Stomach (tissue), 9 donors: Measurements from ENCODE around the gene ENPP1. TPM values are rescaled to one million over a fixed set of nuclear protein-coding genes. Genes with fewer than 3 reads are reported as not detected.

ENCODE experiments used
- DNase-seq, 2 donors: peaks; one replicate each; pipeline versions ENCODE4 v3.0.0 to v3.0.0-alpha.2; 2013 to 2019
- H3K27ac ChIP-seq, 5 donors: fragments of 200-600 bp in 4 of 5; sonication (generic) in 4 of 5; one replicate each; pipeline ENCODE4 v1.5.1; 2013 to 2019; ENCODE audit warnings: mild to moderate bottlenecking in 1 of 5, moderate library complexity in 1 of 5
- H3K27me3 ChIP-seq, 3 donors: fragments of 200-600 bp; sonication (generic); one replicate each; pipeline ENCODE4 v1.5.1; 2017 to 2019; ENCODE audit warnings: mixed run types in 1 of 3
- H3K36me3 ChIP-seq, 4 donors: fragments of 200-600 bp; sonication (generic); 1 replicate in 3 of 4; 2 replicates in 1 of 4; pipeline ENCODE4 v1.5.1; 2016 to 2019
- H3K4me1 ChIP-seq, 4 donors: fragments of 200-600 bp; sonication (generic); one replicate each; pipeline ENCODE4 v1.5.1; 2016 to 2019
- H3K4me3 ChIP-seq, 4 donors: fragments of 200-600 bp; sonication (generic) in 3 of 4; one replicate each; pipeline ENCODE4 v1.5.1; 2016 to 2019; ENCODE audit warnings: mild to moderate bottlenecking in 1 of 4
- H3K9me3 ChIP-seq, 4 donors: fragments of 200-600 bp; sonication (generic); one replicate each; pipeline ENCODE4 v1.5.1; 2016 to 2019
- EP300 ChIP-seq: sonication (generic); formaldehyde crosslinking; IDR thresholded peaks from one replicate; pipeline ENCODE4 v1.6.1; 2017; ENCODE audit warnings: antibody characterized with exemption
- POLR2A ChIP-seq, 4 donors: fragments of 450-650 bp; IDR thresholded peaks; one replicate each; pipeline ENCODE4 v1.6.1; 2016; ENCODE audit warnings: antibody characterized with exemption in 4 of 4, control low read depth in 2 of 4, mild to moderate bottlenecking in 1 of 4, moderate library complexity in 1 of 4
- POLR2AphosphoS5 ChIP-seq, 3 donors: sonication (generic); formaldehyde crosslinking; IDR thresholded peaks; one replicate each; pipeline ENCODE4 v1.6.1; 2016; ENCODE audit warnings: antibody characterized with exemption in 3 of 3
- WGBS, 5 donors: extraction: QIAGEN DNeasy Blood & Tissue Kit in 3 of 5; methylation state at CpG; one replicate each; pipeline versions ENCODE4 v1.1.5 to v1.1.7; 2013 to 2018; 5-methylcytosine and 5-hydroxymethylcytosine counted together
- intact Hi-C: fragments of 100-400 bp; cut with DNase I; formaldehyde crosslinking; loops from one replicate; pipeline ENCODE4 v1.15.1; 2023; ENCODE audit warnings: low total_unique reads
- polyA plus RNA-seq, 3 donors: library from polyadenylated mRNA; stranded (reverse); fragments of 200-250 nt; gene quantifications; one replicate each; pipeline ENCODE4 v1.2.3, GENCODE V29; 2013
- total RNA-seq, 5 donors: library from RNA; depleted of rRNA; stranded (reverse); fragments of >200 nt; gene quantifications; one replicate each; pipeline versions ENCODE4 v1.1.0 to v1.2.3, GENCODE V29; 2014 to 2016
- TF ChIP-seq, protein P1 (sequence below), 7 experiments: fragments of 450-650 bp in 4 of 7; fragments of 200-600 bp in 3 of 7; sonication (generic) in 3 of 7; IDR thresholded peaks; one replicate each; pipeline ENCODE4 v1.5.1; 2016 to 2019; ENCODE audit warnings: antibody characterized with exemption in 7 of 7, control low read depth in 2 of 7, mild to moderate bottlenecking in 1 of 7
- donor health status: healthy with polysubstance abuse.
- donor health status: Bipolar disorder and iron deficiency.
- donor health status: healthy.

The ENPP1 gene
- total and polyA plus RNA-seq, 8 donors, result 0.31 to 42.0 (median 7.0) TPM

GRCh38 chr6:131770776-131771175 lies 37.0 kb upstream of the ENPP1 start:
- Histone ChIP-seq H3K27me3 (no peaks in the 10 kb centered on the region), H3K36me3 (no peaks in the 10 kb centered on the region), H3K4me3 (no peak overlapping the region), H3K27ac (no peak overlapping the region), H3K9me3 (no peaks in the 10 kb centered on the region), H3K4me1 (peaks cover 0 to under 1% (median 0%) of the 10 kb centered on the region in 4 donors)
- TF ChIP-seq POLR2AphosphoS5 (IDR thresholded peaks at IDR 0.05) (no peak), POLR2A (IDR thresholded peaks at IDR 0.05) (no peak), EP300 (no peak)
- TF ChIP-seq, protein P1, sequence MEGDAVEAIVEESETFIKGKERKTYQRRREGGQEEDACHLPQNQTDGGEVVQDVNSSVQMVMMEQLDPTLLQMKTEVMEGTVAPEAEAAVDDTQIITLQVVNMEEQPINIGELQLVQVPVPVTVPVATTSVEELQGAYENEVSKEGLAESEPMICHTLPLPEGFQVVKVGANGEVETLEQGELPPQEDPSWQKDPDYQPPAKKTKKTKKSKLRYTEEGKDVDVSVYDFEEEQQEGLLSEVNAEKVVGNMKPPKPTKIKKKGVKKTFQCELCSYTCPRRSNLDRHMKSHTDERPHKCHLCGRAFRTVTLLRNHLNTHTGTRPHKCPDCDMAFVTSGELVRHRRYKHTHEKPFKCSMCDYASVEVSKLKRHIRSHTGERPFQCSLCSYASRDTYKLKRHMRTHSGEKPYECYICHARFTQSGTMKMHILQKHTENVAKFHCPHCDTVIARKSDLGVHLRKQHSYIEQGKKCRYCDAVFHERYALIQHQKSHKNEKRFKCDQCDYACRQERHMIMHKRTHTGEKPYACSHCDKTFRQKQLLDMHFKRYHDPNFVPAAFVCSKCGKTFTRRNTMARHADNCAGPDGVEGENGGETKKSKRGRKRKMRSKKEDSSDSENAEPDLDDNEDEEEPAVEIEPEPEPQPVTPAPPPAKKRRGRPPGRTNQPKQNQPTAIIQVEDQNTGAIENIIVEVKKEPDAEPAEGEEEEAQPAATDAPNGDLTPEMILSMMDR (IDR thresholded peaks at IDR 0.05), result no peak
- no peak for DNase-seq
- intact Hi-C loops, result no loop called here
- WGBS, 5 donors, result 71 to 94% (median 89%) methylated on average over 1 of the region's 1 CpG

DNA sequence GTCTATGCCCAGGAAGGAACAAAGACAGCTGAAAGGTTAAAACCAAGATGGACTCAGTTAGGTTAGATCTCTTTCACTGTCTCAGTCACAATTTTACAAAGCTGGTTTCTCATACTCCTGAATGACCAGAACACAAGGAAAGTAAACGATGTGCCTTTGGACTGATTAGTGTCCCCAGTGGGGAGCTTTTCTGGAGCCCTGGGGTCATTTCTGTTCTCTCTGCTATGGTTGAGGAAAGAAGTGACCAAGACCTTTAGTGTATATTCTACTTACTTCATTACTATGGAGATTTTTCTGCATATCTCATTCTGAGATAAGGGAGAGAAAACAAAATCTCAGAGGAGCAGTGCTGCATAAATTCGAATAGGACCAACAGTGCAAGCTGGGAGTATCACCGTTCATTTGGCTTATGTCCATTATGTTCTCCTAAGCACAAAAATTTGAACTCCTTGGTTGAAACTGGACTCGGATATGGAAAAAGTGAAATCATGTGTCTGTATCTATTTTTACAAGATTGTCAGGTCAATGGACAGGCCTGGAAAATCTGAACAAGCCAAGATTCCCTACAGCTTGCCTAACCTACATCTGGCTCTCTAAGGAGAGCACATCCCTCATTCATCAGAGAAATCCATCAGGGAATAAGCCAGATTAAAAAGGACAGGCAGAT lies 34.4 kb upstream of the ENPP1 start:
- Histone ChIP-seq H3K36me3 (no peaks in the 10 kb centered on the region), H3K9me3 (no peaks in the 10 kb centered on the region)
- TF ChIP-seq, protein P1 (IDR thresholded peaks at IDR 0.05), result no peak
- no peak for TF ChIP-seq POLR2AphosphoS5 (IDR thresholded peaks at IDR 0.05)
- TF ChIP-seq POLR2A (IDR thresholded peaks at IDR 0.05), result no peak
- no peak for TF ChIP-seq EP300

DNA sequence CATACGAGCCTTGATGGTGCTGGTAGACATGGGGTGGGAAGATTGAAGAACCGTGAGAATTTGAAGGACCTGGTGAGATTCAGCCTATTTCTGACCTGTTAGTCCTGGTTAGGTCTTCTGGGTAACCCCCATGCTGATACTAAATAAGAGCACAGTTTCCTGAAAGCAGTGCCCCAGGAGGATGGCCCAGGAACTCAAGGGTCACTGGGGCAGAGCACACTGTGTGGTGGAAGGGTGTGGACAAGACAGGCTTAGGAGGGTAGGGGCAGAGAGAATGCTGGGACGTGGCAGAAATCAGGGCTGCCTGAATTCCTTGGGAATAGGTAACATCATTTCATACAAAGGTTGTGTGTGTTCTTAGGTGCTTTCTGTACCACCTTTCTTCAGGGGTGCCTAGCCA lies 31.9 kb upstream of the ENPP1 start:
- H3K9me3 ChIP-seq, result no peaks in the 10 kb centered on the region
- no peaks in the 10 kb centered on the region for H3K36me3 ChIP-seq
- H3K4me1 ChIP-seq, result peaks cover 0 to 4% (median 0%) of the 10 kb centered on the region in 4 donors
- H3K27me3 ChIP-seq, result no peaks in the 10 kb centered on the region
- no peak for TF ChIP-seq POLR2A (IDR thresholded peaks at IDR 0.05)
- TF ChIP-seq, protein P1 (IDR thresholded peaks at IDR 0.05), result no peak
- no peak for TF ChIP-seq POLR2AphosphoS5 (IDR thresholded peaks at IDR 0.05)
- TF ChIP-seq EP300, result no peak
- no peak overlapping the region for H3K27ac ChIP-seq
- no peak for DNase-seq
- WGBS, 5 donors, result 88 to 91% (median 88%) methylated on average over 3 of the region's 3 CpGs
- H3K4me3 ChIP-seq, result no peak overlapping the region
- intact Hi-C loops, result no loop called here

More for the DNA sequence above, 34.4 kb upstream of the ENPP1 start:
- no peaks in the 10 kb centered on the region for H3K27me3 ChIP-seq
- H3K27ac ChIP-seq, result no peak overlapping the region
- peaks cover 0 to 4% (median 0%) of the 10 kb centered on the region in 4 donors for H3K4me1 ChIP-seq
- intact Hi-C loops, result no loop called here
- DNase-seq, result peak in 1 of 2 donors; percentile 45
- 40 to 57% (median 51%) methylated on average over 4 of the region's 4 CpGs for WGBS, 5 donors
- no peak overlapping the region for H3K4me3 ChIP-seq

DNA sequence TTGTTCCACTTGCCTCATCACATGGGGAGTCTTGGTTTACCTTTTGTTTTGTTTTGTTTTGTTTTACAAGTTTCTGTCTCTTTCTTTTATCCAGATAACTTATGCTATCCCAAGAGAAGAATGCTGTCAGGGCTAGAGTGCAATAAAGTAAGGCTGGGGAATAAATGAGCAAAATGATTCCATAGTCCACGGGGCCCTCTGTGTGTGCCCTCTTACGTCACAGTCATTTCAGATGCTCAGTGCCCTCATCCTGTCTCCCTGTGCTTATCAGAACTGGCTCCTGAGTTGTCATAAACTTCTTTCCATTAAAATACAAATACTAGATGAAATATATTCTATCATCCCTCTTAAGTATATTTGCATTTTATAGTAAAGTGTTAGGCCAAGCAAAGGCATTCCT lies 30.8 kb upstream of the ENPP1 start:
- TF ChIP-seq POLR2AphosphoS5 (IDR thresholded peaks at IDR 0.05), result no peak
- no peak for TF ChIP-seq POLR2A (IDR thresholded peaks at IDR 0.05)
- TF ChIP-seq, protein P1 (IDR thresholded peaks at IDR 0.05), result no peak
- TF ChIP-seq EP300, result no peak
- 81 to 95% (median 89%) methylated on average over 2 of the region's 2 CpGs for WGBS, 5 donors
- Histone ChIP-seq H3K27me3 (no peaks in the 10 kb centered on the region), H3K4me3 (no peak overlapping the region), H3K27ac (no peak overlapping the region), H3K36me3 (no peaks in the 10 kb centered on the region), H3K4me1 (peaks cover 0 to 4% (median 0%) of the 10 kb centered on the region in 4 donors), H3K9me3 (no peaks in the 10 kb centered on the region)
- no peak for DNase-seq
- intact Hi-C loops, result no loop called here
